AG04450 (cell line): ENCODE results near the gene FASN. TPM values are rescaled to one million over a fixed set of nuclear protein-coding genes. Genes with fewer than 3 reads are reported as not detected.

Source experiments
- CTCF ChIA-PET: fragments of 300-600, 350-600 bp; formaldehyde crosslinking; extraction: SDS; loops from one replicate; lab custom pipeline; 2022; ENCODE audit warnings: antibody characterized with exemption, inconsistent platforms; lab: Charles Lee
- POLR2A ChIA-PET: fragments of 350-600 bp; formaldehyde crosslinking; extraction: SDS; loops from one replicate; lab custom pipeline; 2021; ENCODE audit warnings: antibody characterized with exemption, inconsistent platforms; lab: Yijun Ruan, JAX
- DNase-seq: peaks from one replicate; pipeline ENCODE4 v3.0.0-alpha.2; 2011; ENCODE audit warnings: low read depth, low spot score
- H3K27ac ChIP-seq: one replicate; pipeline ENCODE4 v1.5.1; 2012; ENCODE audit warnings: low read depth, low read length, control low read depth
- H3K27me3 ChIP-seq: one replicate; pipeline ENCODE4 v1.6.0; 2012; ENCODE audit warnings: low read length; ENCODE audit not compliant: control insufficient read depth, insufficient read depth
- H3K4me3 ChIP-seq: 2 replicates; pipeline ENCODE4 v1.5.1; 2011; ENCODE audit warnings: mild to moderate bottlenecking, low read depth, low read length, control low read depth
- H3K9me3 ChIP-seq: 2 replicates; pipeline ENCODE4 v1.5.1; 2012; ENCODE audit warnings: low read length; ENCODE audit not compliant: control insufficient read depth, insufficient read depth
- polyA plus RNA-seq: library from polyadenylated mRNA; depleted of rRNA; stranded (reverse); fragments of >200 nt; gene quantifications from 2 replicates; pipeline ENCODE4 v1.2.3, GENCODE V29; 2011
- TF ChIP-seq, protein P1 (sequence below): IDR thresholded peaks from 2 replicates; pipeline ENCODE4 v1.5.1; 2011; ENCODE audit warnings: low read depth, low read length, control low read depth, inconsistent platforms

Gene FASN
- polyA plus RNA-seq, 1 experiment: 6.2 TPM

GRCh38 chr17:82081966-82082365, 16.1 kb downstream of the FASN start:
- no peak for DNase-seq
- CTCF ChIA-PET: no interaction called here
- POLR2A ChIA-PET: interaction anchor here (0.6 to 1.0 kb wide), 3 partner anchors 10 to 50 kb away, joined by 3 read pairs; partner anchors contain the start of genes DUS1L and RAC3
- Histone ChIP-seq H3K9me3 (no peaks in the 10 kb centered on the region; the same call in 1 of the 2 replicates), H3K27ac (no peak overlapping the region), H3K27me3 (no peaks in the 10 kb centered on the region), H3K4me3 (no peak overlapping the region)
- TF ChIP-seq, protein P1, sequence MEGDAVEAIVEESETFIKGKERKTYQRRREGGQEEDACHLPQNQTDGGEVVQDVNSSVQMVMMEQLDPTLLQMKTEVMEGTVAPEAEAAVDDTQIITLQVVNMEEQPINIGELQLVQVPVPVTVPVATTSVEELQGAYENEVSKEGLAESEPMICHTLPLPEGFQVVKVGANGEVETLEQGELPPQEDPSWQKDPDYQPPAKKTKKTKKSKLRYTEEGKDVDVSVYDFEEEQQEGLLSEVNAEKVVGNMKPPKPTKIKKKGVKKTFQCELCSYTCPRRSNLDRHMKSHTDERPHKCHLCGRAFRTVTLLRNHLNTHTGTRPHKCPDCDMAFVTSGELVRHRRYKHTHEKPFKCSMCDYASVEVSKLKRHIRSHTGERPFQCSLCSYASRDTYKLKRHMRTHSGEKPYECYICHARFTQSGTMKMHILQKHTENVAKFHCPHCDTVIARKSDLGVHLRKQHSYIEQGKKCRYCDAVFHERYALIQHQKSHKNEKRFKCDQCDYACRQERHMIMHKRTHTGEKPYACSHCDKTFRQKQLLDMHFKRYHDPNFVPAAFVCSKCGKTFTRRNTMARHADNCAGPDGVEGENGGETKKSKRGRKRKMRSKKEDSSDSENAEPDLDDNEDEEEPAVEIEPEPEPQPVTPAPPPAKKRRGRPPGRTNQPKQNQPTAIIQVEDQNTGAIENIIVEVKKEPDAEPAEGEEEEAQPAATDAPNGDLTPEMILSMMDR: no peak

DNA sequence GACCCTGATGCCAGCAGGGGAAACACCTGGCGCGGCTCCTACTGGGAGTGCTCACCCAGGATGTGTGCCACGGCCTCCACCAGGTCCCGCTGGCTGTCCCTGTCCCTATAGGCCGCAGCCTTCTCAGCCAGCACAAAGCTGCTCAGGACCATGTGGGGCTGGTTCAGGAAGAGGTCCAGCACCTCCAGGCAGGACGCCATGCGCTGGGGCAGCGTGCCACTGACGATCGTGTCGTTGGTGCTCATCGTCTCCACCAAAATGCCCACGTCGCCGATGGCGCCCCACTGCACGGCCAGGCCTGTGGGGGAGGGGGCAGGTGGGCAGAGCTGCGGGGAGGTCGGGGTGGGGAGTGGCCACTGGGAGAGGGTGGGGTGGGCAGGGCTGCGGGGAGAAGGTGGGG, 16.5 kb downstream of the FASN start:
- Histone ChIP-seq H3K27me3 (no peaks in the 10 kb centered on the region), H3K9me3 (no peaks in the 10 kb centered on the region; the same call in 1 of the 2 replicates), H3K4me3 (no peak overlapping the region), H3K27ac (no peak overlapping the region)
- ChIA-PET CTCF (no interaction called here), POLR2A (interaction anchor here (0.6 to 1.0 kb wide), 2 partner anchors 11 to 50 kb away, joined by 3 read pairs; partner anchors contain the start of gene RAC3)
- no peak for DNase-seq
- TF ChIP-seq, protein P1: no peak

- ChIA-PET POLR2A (interaction anchor here (1.0 kb wide), 1 partner anchor 49 kb away, joined by 3 read pairs; the partner anchor contains the start of gene RAC3), CTCF (no interaction called here)
- Histone ChIP-seq H3K27me3 (no peaks in the 10 kb centered on the region), H3K9me3 (no peaks in the 10 kb centered on the region; the same call in 1 of the 2 replicates), H3K27ac (no peak overlapping the region), H3K4me3 (no peak overlapping the region)
- TF ChIP-seq, protein P1: no peak
- no peak for DNase-seq
These were observed 17.1 kb downstream of the FASN start for GRCh38 chr17:82080789-82081464.

DNA sequence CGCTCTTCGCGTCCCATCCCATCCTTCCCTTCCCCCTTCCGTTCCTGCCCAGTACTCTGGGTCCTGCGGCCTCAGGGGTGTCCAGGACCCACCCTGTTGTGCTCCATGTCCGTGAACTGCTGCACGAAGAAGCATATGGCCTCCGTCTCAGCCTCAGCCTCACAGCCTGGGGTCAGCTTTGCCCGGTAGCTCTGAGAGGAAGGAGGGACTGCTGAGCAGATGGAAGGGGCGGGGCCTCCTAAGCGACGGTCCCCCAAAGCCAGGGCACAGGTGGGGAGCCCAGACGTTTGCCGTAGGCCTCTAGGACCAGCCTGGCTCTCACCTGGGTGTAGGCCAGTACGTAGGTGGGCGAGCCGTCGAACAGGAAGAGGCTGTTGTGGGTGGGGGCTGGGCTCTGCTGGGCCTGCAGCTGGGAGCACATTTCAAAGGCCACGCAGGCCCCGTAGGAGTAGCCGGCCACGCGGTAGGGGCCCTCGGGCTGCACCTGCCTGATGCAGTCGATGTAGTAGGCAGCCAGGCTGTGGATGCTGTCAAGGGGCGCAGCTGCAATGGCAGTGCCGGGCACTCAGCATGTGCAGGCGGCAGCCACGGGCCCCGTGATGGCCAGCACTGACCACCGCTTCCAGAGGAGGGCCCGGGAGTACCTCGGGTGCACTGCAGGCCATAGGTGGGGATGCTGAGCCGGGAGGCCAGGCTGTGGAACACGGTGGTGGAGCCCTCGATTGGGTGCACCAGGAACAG, 17.8 kb downstream of the FASN start:
- no peak for DNase-seq
- POLR2A ChIA-PET: interaction anchor here (0.6 kb wide), 1 partner anchor 43 kb away, joined by 3 read pairs; the partner anchor contains the start of gene DCXR

More for the DNA sequence above, 17.8 kb downstream of the FASN start:
- CTCF ChIA-PET: no interaction called here
- Histone ChIP-seq H3K27me3 (no peaks in the 10 kb centered on the region), H3K4me3 (no peak overlapping the region), H3K9me3 (no peaks in the 10 kb centered on the region; the same call in 1 of the 2 replicates), H3K27ac (no peak overlapping the region)
- TF ChIP-seq, protein P1: no peak
